HUDEP-2 (cell line): ENCODE results near the gene KNDC1.
"Not testable (repeated sequence)": the region's sequence is repeated elsewhere in the genome, so short reads cannot be mapped to it uniquely, and the experiment has no call there.

Source experiments
- DNase-seq, 76 experiments: peaks; one replicate each; lab custom pipeline; 2025; ENCODE audit not compliant: unreplicated experiment in 76 of 76; lab: John Stamatoyannopoulos, UW

KNDC1 gene

DNA sequence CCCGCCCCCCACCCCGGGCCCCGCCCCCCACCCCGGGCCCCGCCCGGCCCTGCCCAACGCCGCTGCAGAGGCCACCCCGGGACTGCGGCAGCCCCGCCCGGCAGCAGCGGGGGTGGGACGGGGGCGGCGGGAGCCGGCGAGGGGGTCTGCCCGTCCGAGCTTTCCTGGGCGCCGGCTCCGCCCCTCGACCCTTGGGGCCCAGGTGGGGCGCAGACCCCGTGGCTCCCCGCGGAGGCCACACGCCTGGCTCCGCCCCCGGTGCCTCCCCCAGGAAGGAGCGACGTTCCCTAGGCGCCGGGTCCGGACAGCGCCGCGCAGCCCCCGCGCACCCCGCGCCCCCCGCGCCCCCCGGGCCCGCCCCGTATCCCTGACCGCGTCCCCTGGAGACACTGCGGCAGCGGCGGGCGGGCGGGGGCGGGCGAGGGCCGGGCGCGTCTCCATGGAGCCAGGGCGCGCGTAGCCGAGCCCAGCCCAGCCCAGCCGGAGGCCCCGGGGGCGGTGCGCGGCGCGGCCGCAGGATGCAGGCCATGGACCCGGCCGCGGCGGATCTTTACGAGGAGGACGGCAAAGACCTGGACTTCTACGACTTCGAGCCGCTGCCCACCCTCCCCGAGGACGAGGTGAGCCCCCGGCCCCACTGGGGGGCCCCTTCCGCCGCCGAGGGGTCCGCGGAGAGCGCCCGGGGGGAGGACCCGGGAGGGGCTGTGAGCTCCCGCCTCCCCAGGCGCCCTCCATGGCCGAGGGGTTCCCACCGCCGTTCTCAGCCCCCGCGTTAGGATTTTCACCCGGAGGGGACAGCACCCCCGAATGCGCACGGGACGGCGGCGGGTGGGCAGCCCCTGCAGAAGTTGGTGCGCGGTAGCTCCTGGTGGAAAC, at the start of gene KNDC1:
Gene KNDC1 (plus strand): TSS at position 270 of the 876 bp plus-strand sequence. CDS start 249 bp downstream, at position 519.
- DNase-seq = peak in 16 of 76 experiments; percentile 7 to 62 (median 20)

DNA sequence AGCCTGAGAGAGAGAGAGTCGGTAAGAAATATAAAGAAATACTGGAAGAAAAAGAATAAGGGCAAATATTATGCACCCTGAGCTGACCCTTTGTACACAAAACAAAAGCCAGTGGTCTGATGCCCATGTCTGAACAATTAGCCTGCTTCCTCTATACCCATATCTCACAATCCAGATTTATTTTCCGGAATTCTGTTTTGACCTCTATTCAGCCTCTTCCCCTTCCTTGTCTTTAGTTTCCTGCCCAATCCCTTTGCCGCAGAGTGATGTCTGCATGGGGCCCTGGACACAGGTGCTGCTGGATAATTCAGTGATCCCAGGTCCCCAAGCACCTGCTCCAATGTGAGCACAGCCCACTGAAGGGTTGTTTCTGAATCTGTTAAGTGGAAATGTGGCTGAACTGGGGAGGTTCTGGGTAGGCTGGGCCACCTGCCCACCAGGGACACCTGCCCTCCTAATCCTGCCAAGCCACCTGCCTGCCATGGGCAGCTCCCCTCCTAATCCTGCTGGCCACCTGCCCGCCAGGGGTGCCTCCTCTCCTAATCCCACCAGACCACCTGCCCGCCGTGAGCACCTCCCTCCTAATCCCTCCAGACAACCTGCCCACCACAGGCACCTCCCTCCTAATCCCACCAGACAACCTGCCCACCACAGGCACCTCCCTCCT, 49.3 kb upstream of the KNDC1 start:
- DNase-seq = no peak

- DNase-seq = not testable (repeated sequence)
Measured at GRCh38 chr10:133111640-133112039, 48.4 kb upstream of the KNDC1 start.

- no peak for DNase-seq
Measured at GRCh38 chr10:133113146-133113830, 46.7 kb upstream of the KNDC1 start.

DNA sequence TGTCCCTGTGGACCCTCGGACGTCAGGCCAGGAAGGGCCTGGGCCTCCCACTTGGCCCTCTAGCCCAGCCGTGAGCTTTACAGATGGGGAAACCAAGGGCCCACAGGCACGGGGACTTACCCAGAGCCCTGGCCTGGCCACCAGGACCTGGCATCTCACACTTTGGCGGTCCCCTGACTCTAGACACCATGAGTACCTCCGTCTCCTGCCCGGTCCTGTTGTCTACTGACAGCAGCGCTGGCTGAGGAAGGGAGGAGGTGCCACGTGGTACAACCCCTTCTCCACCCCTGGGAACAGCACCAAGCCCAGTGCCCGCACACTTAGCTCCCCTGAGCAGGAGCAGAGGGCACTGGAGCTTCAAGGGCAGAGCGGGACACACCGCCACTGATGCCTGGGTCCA, 46.2 kb upstream of the KNDC1 start:
- no peak for DNase-seq

- no peak for DNase-seq
Measured at GRCh38 chr10:133114251-133114650, 45.8 kb upstream of the KNDC1 start.

GRCh38 chr10:133114726-133115452, 45.1 kb upstream of the KNDC1 start:
- no peak for DNase-seq

DNA sequence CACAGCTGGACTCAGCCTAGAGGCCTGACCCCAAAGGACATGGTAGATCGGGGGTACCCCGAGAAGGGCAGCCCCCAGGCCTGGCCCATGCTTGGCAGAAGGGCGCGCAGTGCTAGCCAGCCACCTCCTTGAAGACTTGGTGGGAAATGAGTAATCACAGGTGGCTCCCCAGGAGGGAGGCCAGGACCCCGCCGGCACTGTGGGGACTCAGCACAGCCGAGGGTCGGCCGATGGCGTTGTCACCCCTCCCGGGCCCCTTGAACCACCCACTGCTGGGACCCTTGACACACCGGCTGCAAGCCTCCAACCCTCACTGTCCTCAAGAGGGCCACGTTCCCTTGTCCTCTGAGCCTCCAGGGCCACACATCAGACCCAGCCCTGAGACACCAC, 44.6 kb upstream of the KNDC1 start:
- no peak for DNase-seq

GRCh38 chr10:133115976-133116375, 44.0 kb upstream of the KNDC1 start:
- DNase-seq = no peak

DNA sequence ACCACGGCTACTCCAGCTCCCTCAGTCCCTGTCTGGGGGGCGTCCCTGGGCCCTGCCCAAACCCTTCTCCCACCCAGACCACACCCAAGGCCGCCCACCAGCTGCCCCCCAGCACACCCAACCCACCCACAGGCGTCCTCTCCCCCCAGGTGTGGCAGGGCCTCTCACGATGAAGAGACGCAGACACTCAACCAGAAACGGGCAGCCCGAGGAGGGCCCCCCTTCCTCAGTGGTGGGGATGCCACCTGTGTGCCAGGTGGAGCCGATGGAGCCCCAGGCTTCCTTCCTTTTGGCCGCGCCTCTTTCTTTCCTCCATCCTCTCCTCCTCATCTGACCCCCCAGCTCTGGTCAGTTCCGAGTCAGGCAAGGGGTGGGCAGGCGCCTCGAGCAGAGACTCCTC, 43.6 kb upstream of the KNDC1 start:
- DNase-seq = no peak

GRCh38 chr10:133117036-133117687, 42.9 kb upstream of the KNDC1 start:
- DNase-seq = no peak

GRCh38 chr10:133117688-133118071, 42.3 kb upstream of the KNDC1 start:
- no peak for DNase-seq

DNA sequence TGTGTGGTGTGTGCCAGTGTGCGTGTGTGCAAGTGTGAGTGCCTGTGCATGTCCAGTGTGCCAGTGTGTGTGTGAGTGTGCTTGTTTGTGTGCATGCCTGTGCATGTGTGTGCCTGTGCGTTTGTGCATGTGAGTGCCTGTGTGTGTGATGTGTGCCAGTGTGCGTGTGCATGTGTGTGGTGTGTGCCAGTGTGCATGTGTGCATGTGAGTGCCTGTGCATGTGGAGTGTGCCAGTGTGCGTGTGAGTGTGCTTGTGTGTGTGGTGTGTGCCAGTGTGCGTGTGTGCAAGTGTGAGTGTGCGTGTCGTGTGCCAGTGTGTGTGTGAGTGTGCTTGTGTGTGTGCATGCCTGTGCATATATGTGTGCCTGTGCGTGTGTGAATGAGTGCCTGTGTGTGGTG, 38.5 kb upstream of the KNDC1 start:
- no peak for DNase-seq

- DNase-seq = no peak
Measured at GRCh38 chr10:133122171-133122935, 37.7 kb upstream of the KNDC1 start.

DNA sequence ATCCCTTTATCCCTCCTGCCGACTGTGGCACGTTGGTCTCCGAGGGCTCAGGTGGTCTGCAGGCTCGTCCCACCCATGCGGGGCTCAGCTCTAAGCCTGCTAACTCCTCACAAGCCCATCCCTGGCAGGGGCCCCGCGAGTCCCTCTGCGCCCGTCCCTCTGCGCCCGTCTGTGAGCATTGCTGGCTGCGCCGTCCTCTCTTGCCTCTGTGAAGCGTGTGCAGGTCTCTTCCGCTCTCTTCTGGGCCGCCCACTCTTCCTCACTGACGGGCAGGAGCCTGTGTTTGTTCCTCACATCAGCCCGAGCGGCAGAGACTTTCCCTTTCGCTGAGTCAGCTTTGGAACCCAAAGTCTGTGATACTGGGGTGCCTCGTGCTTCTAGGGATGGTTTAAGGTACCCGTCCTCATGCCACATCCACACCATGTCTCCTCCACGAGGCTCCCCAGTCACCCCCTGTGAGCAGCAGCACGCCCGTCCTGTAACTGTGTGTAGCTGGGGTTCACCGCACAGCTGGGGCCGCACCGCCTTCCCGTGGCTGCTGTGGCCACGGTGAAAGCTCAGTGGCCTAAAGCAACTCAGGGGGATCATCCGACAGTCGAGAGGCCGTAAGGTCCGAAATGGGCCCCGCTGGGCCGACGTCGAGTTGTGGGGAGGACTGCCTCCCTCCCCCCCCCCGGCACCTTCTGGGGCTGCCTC, 36.8 kb upstream of the KNDC1 start:
- DNase-seq = no peak

- DNase-seq = no peak
Measured at GRCh38 chr10:133123746-133124356, 36.2 kb upstream of the KNDC1 start.

GRCh38 chr10:133124357-133125211, 35.4 kb upstream of the KNDC1 start:
- no peak for DNase-seq

DNA sequence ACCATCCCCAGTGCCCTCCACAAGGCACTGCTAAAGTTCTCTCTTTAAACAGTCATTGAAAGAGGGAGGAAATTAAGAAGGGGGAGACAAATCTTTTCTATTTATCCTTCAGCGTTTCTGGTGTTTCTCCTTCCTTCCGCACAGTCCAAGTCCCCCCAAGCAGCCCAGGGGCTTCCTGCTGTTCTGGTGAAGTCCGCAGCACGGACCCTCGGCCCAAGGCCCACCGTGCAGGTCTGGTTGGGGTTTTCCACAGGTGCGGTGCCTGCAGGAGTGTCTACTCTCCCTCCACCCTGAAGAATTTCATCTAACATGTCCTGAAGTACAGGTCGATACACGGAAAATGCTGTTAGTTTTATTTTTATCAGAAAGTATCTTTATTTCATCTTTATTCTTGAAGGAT, 34.1 kb upstream of the KNDC1 start:
- no peak for DNase-seq
